Measurements from ENCODE around the gene AP2M1. TPM values are rescaled to one million over a fixed set of nuclear protein-coding genes. Genes with fewer than 3 reads are reported as not detected.

AP2M1 gene
- total RNA-seq, 1 donor from 2014 or later: 298 TPM

- TF ChIP-seq CTCF (conservative IDR thresholded peaks at IDR 0.05): no peak
- Mint-ChIP-seq H3K4me1 (ENCODE audit: unreplicated experiment) (peaks cover 20% of the 10 kb centered on the region), H3K9me3 (no peaks in the 10 kb centered on the region), H3K27ac (peak within 1 kb of the TSS; percentile 88), H3K4me3 (peak within 1 kb of the TSS; percentile 98), H3K36me3 (no peaks in the 10 kb centered on the region), H3K27me3 (no peaks in the 10 kb centered on the region)
- no peak for DNase-seq (ENCODE audit: extremely low spot score, unreplicated experiment)
Measured at GRCh38 chr3:184154885-184155643, 19.6 kb upstream of the AP2M1 start, which contains the start of gene DVL3. DVL3 (plus strand) TSS chr3:184155377; CDS start chr3:184155636, 259 bp downstream.

- Mint-ChIP-seq H3K4me1 (ENCODE audit: unreplicated experiment) (peaks cover 26% of the 10 kb centered on the region), H3K27ac (peak overlapping the region; percentile 88), H3K9me3 (no peaks in the 10 kb centered on the region), H3K27me3 (no peaks in the 10 kb centered on the region), H3K4me3 (peak overlapping the region; percentile 98), H3K36me3 (no peaks in the 10 kb centered on the region)
- DNase-seq (ENCODE audit: extremely low spot score, unreplicated experiment): no peak
- no peak for TF ChIP-seq CTCF (conservative IDR thresholded peaks at IDR 0.05)
Measured at GRCh38 chr3:184155644-184156521, 18.8 kb upstream of the AP2M1 start.

GRCh38 chr3:184156522-184156955 is 18.1 kb upstream of the AP2M1 start:
- no peaks in the 10 kb centered on the region for H3K9me3 Mint-ChIP-seq
- H3K36me3 Mint-ChIP-seq: peaks cover 3% of the 10 kb centered on the region
- peaks cover 29% of the 10 kb centered on the region for H3K4me1 Mint-ChIP-seq (ENCODE audit: unreplicated experiment)
- TF ChIP-seq CTCF (conservative IDR thresholded peaks at IDR 0.05): no peak
- no peak for DNase-seq (ENCODE audit: extremely low spot score, unreplicated experiment)
- H3K4me3 Mint-ChIP-seq: peak overlapping the region; percentile 98
- no peaks in the 10 kb centered on the region for H3K27me3 Mint-ChIP-seq
- peak overlapping the region; percentile 88 for H3K27ac Mint-ChIP-seq

- Mint-ChIP-seq H3K36me3 (peaks cover 4% of the 10 kb centered on the region), H3K27ac (peak overlapping the region; percentile 84), H3K27me3 (no peaks in the 10 kb centered on the region), H3K4me3 (peak overlapping the region; percentile 98), H3K4me1 (ENCODE audit: unreplicated experiment) (peaks cover 32% of the 10 kb centered on the region), H3K9me3 (no peaks in the 10 kb centered on the region)
- no peak for DNase-seq (ENCODE audit: extremely low spot score, unreplicated experiment)
- no peak for TF ChIP-seq CTCF (conservative IDR thresholded peaks at IDR 0.05)
Measured at GRCh38 chr3:184157206-184157605, 17.4 kb upstream of the AP2M1 start.

- Mint-ChIP-seq H3K9me3 (no peaks in the 10 kb centered on the region), H3K4me3 (no peak overlapping the region), H3K27me3 (no peaks in the 10 kb centered on the region), H3K27ac (no peak overlapping the region), H3K36me3 (peaks cover 4% of the 10 kb centered on the region), H3K4me1 (ENCODE audit: unreplicated experiment) (peaks cover 30% of the 10 kb centered on the region)
- no peak for TF ChIP-seq CTCF (conservative IDR thresholded peaks at IDR 0.05)
- DNase-seq (ENCODE audit: extremely low spot score, unreplicated experiment): no peak
Measured at GRCh38 chr3:184158404-184158803, 16.3 kb upstream of the AP2M1 start.

All from type B pancreatic cell (in vitro differentiated cells).